Measurements from ENCODE around the gene KDR.

GRCh38 chr4:55050418-55050950 lies 74.9 kb downstream of the KDR start:
- no peak for TF ChIP-seq CTCF (IDR thresholded peaks at IDR 0.05)
- no peak for TF ChIP-seq POLR2A (IDR thresholded peaks at IDR 0.05)
